MM.1S (cell line): ENCODE measurements around the gene MED13L.

Experiments
- EZH2 ChIP-seq: fragments of 300-600 bp; sonication (generic); optimal IDR thresholded peaks from 2 replicates; pipeline ENCODE3; 2017; ENCODE audit warnings: low read depth, mild to moderate bottlenecking, antibody characterized with exemption, low read length, mixed read lengths
- EZH2phosphoT487 ChIP-seq: fragments of 300-600 bp; sonication (generic); IDR thresholded peaks from 2 replicates; pipeline ENCODE4 v1.6.1; 2018; ENCODE audit warnings: antibody characterized with exemption, low read length
- TF ChIP-seq, protein P1 (sequence below): fragments of 300-600 bp; sonication (generic); IDR thresholded peaks from 2 replicates; pipeline ENCODE4 v1.5.1; 2016; ENCODE audit warnings: antibody characterized with exemption, low read length, mixed read lengths

GRCh38 chr12:116293687-116294453 is 16.4 kb upstream of the MED13L start:
- TF ChIP-seq, protein P1, sequence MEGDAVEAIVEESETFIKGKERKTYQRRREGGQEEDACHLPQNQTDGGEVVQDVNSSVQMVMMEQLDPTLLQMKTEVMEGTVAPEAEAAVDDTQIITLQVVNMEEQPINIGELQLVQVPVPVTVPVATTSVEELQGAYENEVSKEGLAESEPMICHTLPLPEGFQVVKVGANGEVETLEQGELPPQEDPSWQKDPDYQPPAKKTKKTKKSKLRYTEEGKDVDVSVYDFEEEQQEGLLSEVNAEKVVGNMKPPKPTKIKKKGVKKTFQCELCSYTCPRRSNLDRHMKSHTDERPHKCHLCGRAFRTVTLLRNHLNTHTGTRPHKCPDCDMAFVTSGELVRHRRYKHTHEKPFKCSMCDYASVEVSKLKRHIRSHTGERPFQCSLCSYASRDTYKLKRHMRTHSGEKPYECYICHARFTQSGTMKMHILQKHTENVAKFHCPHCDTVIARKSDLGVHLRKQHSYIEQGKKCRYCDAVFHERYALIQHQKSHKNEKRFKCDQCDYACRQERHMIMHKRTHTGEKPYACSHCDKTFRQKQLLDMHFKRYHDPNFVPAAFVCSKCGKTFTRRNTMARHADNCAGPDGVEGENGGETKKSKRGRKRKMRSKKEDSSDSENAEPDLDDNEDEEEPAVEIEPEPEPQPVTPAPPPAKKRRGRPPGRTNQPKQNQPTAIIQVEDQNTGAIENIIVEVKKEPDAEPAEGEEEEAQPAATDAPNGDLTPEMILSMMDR = no peak
- no peak for TF ChIP-seq EZH2phosphoT487
- no peak for TF ChIP-seq EZH2
